GM18870 (cell line): ENCODE measurements around the gene PRKG2.

ENCODE experiments used
- ATAC-seq: cut with Tn5 transposase; IDR thresholded peaks from one replicate; pipeline ENCODE4 v1.9.1; 2021; ENCODE audit warnings: moderate library complexity; ENCODE audit not compliant: unreplicated experiment

PRKG2 gene

DNA sequence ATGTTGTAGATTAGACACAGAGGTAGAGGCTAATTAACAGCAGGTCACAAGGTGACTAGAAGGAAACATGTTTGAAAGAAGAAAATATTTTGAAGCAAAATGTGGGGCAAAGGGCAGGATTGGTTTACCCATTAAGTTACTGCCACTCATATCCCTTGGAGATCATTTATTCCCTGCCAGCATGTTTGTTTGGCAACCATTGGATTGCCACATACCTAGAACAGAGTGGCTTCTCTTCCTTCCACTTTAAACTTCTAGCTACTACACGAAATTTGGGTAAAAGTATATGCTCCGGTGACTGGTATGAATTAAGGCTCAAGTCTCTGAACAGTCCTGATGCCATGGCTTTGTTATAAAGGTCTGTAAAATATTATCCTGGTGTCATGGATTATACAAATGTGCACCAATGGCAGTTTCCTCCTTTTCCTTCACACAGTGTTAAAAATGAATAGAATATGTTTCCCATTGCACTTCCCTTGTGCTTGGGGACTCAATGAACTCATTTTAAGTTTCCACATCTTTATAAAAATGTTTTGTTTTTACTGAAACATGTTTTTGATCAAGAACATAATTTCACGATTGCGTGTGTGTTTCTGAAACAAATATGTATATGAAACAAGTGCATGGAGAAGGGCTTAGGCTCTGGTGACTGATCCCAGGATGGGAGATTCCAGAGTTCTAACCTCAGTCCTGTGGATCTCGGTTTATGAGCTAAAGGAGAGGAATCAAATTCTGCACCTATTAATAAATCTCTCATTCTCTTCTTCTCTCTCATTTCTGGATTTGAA, 172.2 kb downstream of the PRKG2 start:
- ATAC-seq: no peak

DNA sequence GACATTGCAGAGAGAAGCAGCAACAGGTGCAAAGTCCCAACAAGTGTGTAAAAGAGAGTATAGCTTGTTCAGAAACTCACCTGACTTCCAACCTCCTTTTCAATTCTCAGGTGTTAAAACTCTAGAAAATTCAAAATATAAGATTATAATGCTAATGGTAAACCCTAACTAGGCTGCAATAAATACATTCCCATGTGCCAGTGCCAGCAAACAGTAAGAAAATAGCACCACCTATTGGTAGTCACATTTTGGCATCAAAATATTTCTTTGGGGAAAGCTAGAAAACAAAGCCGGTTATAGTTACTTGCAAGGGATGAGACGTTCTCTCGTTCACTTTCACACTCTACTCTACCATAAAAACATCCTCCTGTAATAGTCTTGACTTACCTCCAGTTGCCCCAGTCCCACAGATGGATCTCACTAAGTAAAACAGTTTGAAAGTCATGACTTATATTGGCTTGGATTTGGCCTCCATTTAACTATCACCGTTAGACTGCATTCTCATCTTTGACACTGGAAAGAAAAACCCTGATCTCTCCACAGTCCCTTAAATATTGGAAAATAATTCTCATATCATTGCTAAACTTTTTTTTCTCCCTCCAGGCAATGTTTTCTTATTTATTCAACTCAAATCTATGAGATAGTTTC, 174.9 kb downstream of the PRKG2 start:
- peak; percentile 52 for ATAC-seq

GRCh38 chr4:81039351-81039972, 175.6 kb downstream of the PRKG2 start:
- no peak for ATAC-seq

DNA sequence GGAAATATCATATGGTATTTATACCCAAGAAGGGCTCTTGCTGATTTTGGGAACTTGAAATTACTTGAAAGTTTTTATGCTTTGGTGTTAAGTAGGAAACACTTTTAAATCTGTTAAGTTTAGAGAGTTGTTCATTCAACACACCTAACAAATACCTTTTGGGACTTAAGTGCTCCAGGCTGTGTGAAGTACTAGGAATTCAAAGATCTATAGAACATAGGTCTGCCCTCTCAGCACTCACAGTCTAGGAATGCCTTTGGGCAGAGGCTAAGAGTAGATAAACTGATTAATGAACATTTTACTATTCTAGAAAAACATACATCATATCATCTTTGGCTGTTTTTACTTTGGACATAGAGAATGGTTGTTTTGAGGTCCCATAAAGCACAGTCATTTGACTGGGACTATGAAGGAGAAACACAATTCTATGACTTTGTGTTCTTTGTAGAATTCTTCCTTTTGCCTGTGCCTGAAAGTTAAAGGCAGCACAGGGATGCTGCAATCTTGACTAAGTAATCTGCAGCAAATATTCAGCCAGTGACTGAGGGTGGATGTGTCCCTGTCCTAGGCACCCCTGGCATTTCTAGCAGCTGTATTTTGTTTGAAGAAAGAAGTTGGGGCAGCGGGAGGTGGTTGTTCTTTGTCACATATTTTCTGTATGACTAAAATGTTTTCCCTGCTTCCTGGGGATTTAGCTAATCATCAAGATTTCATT, 176.2 kb downstream of the PRKG2 start:
- ATAC-seq: no peak
